ENCODE measurements around the gene IMPG2. TPM values are rescaled to one million over a fixed set of nuclear protein-coding genes. Genes with fewer than 3 reads are reported as not detected.

The IMPG2 gene
- total RNA-seq, 2 donors from 2014 or later = 0.23 to 0.28 TPM

DNA sequence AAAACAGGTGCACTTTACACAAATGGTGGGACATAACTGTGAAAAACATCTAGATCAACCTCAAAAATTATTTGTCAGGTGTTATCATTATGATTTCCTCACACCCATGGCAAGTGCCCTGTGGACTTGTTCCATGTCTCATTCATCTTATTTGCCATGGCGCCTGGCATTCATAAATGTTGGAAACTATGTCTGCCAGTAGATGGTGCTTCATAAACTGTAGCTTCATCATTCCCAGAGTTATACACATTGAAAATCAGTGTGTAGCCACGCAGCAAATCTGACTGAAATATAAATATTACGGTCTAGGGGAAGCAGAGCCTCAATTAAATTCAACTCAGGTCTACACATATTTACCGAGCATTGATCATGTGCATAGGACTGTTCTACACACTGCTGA lies 90.7 kb downstream of the IMPG2 start:
- DNase-seq (ENCODE audit: low spot score) = no peak
- Histone ChIP-seq H3K36me3 (no peaks in the 10 kb centered on the region), H3K4me1 (replicated peaks) (no peaks in the 10 kb centered on the region), H3K9me3 (no peaks in the 10 kb centered on the region), H3K4me3 (no peak overlapping the region), H3K27me3 (replicated peaks; ENCODE audit: insufficient read depth) (no peaks in the 10 kb centered on the region), H3K27ac (no peak overlapping the region)
- 88% methylated on average over 4 of the region's 4 CpGs for WGBS
- intact Hi-C loops (cut with DNase I) = no loop called here
- no peak for TF ChIP-seq POLR2AphosphoS5 (IDR thresholded peaks at IDR 0.05)
- TF ChIP-seq, protein P1, sequence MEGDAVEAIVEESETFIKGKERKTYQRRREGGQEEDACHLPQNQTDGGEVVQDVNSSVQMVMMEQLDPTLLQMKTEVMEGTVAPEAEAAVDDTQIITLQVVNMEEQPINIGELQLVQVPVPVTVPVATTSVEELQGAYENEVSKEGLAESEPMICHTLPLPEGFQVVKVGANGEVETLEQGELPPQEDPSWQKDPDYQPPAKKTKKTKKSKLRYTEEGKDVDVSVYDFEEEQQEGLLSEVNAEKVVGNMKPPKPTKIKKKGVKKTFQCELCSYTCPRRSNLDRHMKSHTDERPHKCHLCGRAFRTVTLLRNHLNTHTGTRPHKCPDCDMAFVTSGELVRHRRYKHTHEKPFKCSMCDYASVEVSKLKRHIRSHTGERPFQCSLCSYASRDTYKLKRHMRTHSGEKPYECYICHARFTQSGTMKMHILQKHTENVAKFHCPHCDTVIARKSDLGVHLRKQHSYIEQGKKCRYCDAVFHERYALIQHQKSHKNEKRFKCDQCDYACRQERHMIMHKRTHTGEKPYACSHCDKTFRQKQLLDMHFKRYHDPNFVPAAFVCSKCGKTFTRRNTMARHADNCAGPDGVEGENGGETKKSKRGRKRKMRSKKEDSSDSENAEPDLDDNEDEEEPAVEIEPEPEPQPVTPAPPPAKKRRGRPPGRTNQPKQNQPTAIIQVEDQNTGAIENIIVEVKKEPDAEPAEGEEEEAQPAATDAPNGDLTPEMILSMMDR (IDR thresholded peaks at IDR 0.05) = no peak
- no peak for TF ChIP-seq POLR2A (IDR thresholded peaks at IDR 0.05)

DNA sequence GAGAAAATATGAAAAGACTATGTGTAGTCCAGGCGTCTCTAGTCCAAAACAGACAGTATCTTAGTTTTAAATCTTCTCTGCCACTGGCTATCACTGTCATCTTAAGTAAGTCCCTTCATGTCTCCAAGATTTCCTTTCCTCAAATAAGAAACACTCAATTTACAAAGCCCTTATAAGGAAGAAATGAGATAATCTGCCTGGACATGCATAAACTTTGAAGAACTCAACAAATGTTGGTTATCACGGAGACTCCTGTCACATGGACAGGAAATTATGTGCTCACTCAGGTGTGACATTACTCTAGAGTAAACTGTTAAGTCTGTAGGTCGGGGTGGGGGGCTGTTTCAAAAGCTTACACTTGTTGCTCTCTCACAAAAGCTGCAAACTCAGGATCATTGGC lies 91.9 kb downstream of the IMPG2 start:
- Histone ChIP-seq H3K27ac (no peak overlapping the region), H3K4me3 (no peak overlapping the region), H3K4me1 (replicated peaks) (no peaks in the 10 kb centered on the region), H3K36me3 (no peaks in the 10 kb centered on the region), H3K9me3 (no peaks in the 10 kb centered on the region), H3K27me3 (replicated peaks; ENCODE audit: insufficient read depth) (no peaks in the 10 kb centered on the region)
- 44% methylated on average over 3 of the region's 3 CpGs for WGBS
- DNase-seq (ENCODE audit: low spot score) = no peak
- TF ChIP-seq POLR2AphosphoS5 (IDR thresholded peaks at IDR 0.05) (no peak), POLR2A (IDR thresholded peaks at IDR 0.05) (no peak)
- TF ChIP-seq, protein P1 (IDR thresholded peaks at IDR 0.05) = no peak
- intact Hi-C loops (cut with DNase I) = no loop called here

- Histone ChIP-seq H3K27me3 (replicated peaks; ENCODE audit: insufficient read depth) (no peaks in the 10 kb centered on the region), H3K4me3 (no peak overlapping the region), H3K36me3 (no peaks in the 10 kb centered on the region), H3K27ac (no peak overlapping the region), H3K9me3 (no peaks in the 10 kb centered on the region), H3K4me1 (replicated peaks) (no peaks in the 10 kb centered on the region)
- TF ChIP-seq POLR2A (IDR thresholded peaks at IDR 0.05) (no peak), POLR2AphosphoS5 (IDR thresholded peaks at IDR 0.05) (no peak)
- TF ChIP-seq, protein P1 (IDR thresholded peaks at IDR 0.05) = no peak
- DNase-seq (ENCODE audit: low spot score) = no peak
- 91% methylated on average over 4 of the region's 4 CpGs for WGBS
- intact Hi-C loops (cut with DNase I) = no loop called here
Measured at GRCh38 chr3:101224739-101225138, 95.6 kb downstream of the IMPG2 start.

DNA sequence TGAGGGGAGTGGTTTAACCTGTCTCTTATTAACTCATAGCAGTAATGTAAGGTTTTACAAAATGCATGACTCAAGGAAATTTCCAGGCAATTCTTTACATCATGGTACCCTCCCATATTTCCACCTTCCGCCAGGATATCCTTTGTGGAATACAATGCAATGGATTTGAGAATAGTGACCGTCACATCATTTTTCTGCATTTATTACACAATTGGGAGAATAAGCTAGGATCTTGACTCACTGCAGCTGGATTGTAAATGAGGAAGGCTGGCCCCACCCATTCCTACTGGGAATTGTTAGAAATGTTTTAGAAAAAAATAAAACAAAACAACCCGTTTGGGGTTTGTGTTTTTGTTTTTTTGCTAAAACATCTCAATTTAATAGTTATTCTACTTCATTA lies 97.4 kb downstream of the IMPG2 start:
- no peaks in the 10 kb centered on the region for H3K4me1 ChIP-seq (replicated peaks)

DNA sequence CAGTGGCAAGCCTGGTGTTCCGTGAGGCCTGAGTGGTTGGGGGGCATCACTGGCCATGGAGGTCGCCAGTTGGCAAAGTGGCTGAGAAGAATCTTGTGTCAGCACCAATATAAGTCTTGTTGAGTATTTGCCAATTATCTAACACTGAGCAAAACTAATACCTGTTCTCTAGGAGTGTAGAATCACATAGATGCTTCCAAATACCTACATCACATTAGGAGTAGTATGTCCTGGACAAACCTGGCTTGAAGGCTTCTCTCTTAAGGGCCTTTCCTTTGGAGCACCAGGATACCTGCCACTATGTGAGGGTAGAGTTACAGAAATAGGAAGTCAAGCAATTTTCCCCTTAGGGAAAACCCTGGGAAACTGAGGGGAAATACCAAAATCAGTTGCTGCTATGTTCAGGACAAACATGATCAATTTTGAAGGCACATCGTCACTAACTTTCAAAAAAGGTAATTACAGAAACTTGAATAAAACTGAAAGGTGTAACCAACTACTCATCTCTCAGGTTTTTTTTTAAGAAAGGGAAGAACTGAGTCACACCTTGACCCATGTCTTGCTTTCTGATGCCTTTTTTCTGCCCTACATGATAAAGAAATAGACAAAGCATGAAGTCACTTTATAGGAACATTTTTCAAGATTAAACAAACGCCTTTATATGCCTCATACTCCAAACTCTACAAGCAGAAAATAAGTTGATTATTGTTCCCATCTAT lies 100.4 kb downstream of the IMPG2 start:
- H3K27ac ChIP-seq = no peak overlapping the region
- no peaks in the 10 kb centered on the region for H3K9me3 ChIP-seq
- H3K36me3 ChIP-seq = no peaks in the 10 kb centered on the region
- 92% methylated on average over 4 of the region's 4 CpGs for WGBS
- no peak for DNase-seq (ENCODE audit: low spot score)
- intact Hi-C loops (cut with DNase I) = no loop called here
- no peak for TF ChIP-seq POLR2A (IDR thresholded peaks at IDR 0.05)
- no peak for TF ChIP-seq POLR2AphosphoS5 (IDR thresholded peaks at IDR 0.05)
- TF ChIP-seq, protein P1 (IDR thresholded peaks at IDR 0.05) = no peak
- H3K27me3 ChIP-seq (replicated peaks; ENCODE audit: insufficient read depth) = no peaks in the 10 kb centered on the region
- H3K4me3 ChIP-seq = no peak overlapping the region
- no peaks in the 10 kb centered on the region for H3K4me1 ChIP-seq (replicated peaks)

More for the DNA sequence above, 97.4 kb downstream of the IMPG2 start:
- H3K9me3 ChIP-seq = no peaks in the 10 kb centered on the region
- DNase-seq (ENCODE audit: low spot score) = no peak
- H3K36me3 ChIP-seq = no peaks in the 10 kb centered on the region
- H3K4me3 ChIP-seq = no peak overlapping the region
- 78% methylated on average over 3 of the region's 3 CpGs for WGBS
- H3K27me3 ChIP-seq (replicated peaks; ENCODE audit: insufficient read depth) = no peaks in the 10 kb centered on the region
- intact Hi-C loops (cut with DNase I) = no loop called here
- no peak for TF ChIP-seq POLR2A (IDR thresholded peaks at IDR 0.05)
- H3K27ac ChIP-seq = no peak overlapping the region

Data from prostate gland (tissue), 2 donors.